DMS114 treated with DMSO at 0.1 percent for 48 hours (cell line): Measurements from ENCODE around the gene ENOX1.

Experiments
- DNase-seq: peaks from one replicate; lab custom pipeline; 2025; ENCODE audit not compliant: unreplicated experiment; lab: John Stamatoyannopoulos, UW

Gene ENOX1

GRCh38 chr13:43555667-43556066 is 231.1 kb downstream of the ENOX1 start:
- DNase-seq = no peak

- DNase-seq = no peak
Measured at GRCh38 chr13:43551897-43552456, 234.8 kb downstream of the ENOX1 start.

- DNase-seq = no peak
Measured at GRCh38 chr13:43546816-43547215, 240.0 kb downstream of the ENOX1 start.

- DNase-seq = no peak
Measured at GRCh38 chr13:43546251-43546650, 240.5 kb downstream of the ENOX1 start.

GRCh38 chr13:43545317-43545874 is 241.4 kb downstream of the ENOX1 start:
- DNase-seq = no peak

GRCh38 chr13:43544631-43545030 is 242.1 kb downstream of the ENOX1 start:
- no peak for DNase-seq

GRCh38 chr13:43544011-43544410 is 242.8 kb downstream of the ENOX1 start:
- DNase-seq = no peak

GRCh38 chr13:43543331-43543730 is 243.4 kb downstream of the ENOX1 start:
- DNase-seq = no peak

- no peak for DNase-seq
Measured at GRCh38 chr13:43537124-43537523, 249.6 kb downstream of the ENOX1 start.

- no peak for DNase-seq
Measured at GRCh38 chr13:43529796-43530195, 257.0 kb downstream of the ENOX1 start.

GRCh38 chr13:43528992-43529391 is 257.8 kb downstream of the ENOX1 start:
- no peak for DNase-seq

- DNase-seq = no peak
Measured at GRCh38 chr13:43522788-43523187, 264.0 kb downstream of the ENOX1 start.

GRCh38 chr13:43520351-43520750 is 266.4 kb downstream of the ENOX1 start:
- DNase-seq = no peak

- DNase-seq = no peak
Measured at GRCh38 chr13:43518833-43519232, 267.9 kb downstream of the ENOX1 start.

- no peak for DNase-seq
Measured at GRCh38 chr13:43516401-43516833, 270.4 kb downstream of the ENOX1 start.

- no peak for DNase-seq
Measured at GRCh38 chr13:43515531-43515930, 271.2 kb downstream of the ENOX1 start.

GRCh38 chr13:43514311-43514710 is 272.5 kb downstream of the ENOX1 start:
- DNase-seq = no peak

- DNase-seq = no peak
Measured at GRCh38 chr13:43512221-43512620, 274.6 kb downstream of the ENOX1 start.

GRCh38 chr13:43510956-43511901 is 275.5 kb downstream of the ENOX1 start:
- DNase-seq = no peak

- DNase-seq = no peak
Measured at GRCh38 chr13:43495732-43496131, 291.0 kb downstream of the ENOX1 start.

- no peak for DNase-seq
Measured at GRCh38 chr13:43494206-43494605, 292.6 kb downstream of the ENOX1 start.

- DNase-seq = no peak
Measured at GRCh38 chr13:43493496-43494000, 293.2 kb downstream of the ENOX1 start.
